Neuron (in vitro differentiated cells): Measurements from ENCODE around the gene TRIM17.

Source experiments
- H2AFZ ChIP-seq: one replicate; pipeline ENCODE4 v1.6.1; 2013; ENCODE audit warnings: low read depth, mild to moderate bottlenecking, inconsistent platforms, low read length, moderate library complexity
- H3K27me3 ChIP-seq: one replicate; pipeline ENCODE4 v1.6.1; 2013; ENCODE audit warnings: low read length; ENCODE audit not compliant: insufficient read depth
- H3K36me3 ChIP-seq: one replicate; pipeline ENCODE4 v1.6.1; 2013; ENCODE audit warnings: low read length; ENCODE audit not compliant: insufficient read depth
- H3K4me1 ChIP-seq: one replicate; pipeline ENCODE4 v1.6.1; 2013; ENCODE audit warnings: low read length; ENCODE audit not compliant: insufficient read depth
- H3K4me3 ChIP-seq: 2 replicates; pipeline ENCODE4 v1.5.1; 2013; ENCODE audit warnings: mild to moderate bottlenecking, low read length, moderate library complexity
- H3K9me3 ChIP-seq: one replicate; pipeline ENCODE4 v1.6.1; 2013; ENCODE audit warnings: low read length

The TRIM17 gene

DNA sequence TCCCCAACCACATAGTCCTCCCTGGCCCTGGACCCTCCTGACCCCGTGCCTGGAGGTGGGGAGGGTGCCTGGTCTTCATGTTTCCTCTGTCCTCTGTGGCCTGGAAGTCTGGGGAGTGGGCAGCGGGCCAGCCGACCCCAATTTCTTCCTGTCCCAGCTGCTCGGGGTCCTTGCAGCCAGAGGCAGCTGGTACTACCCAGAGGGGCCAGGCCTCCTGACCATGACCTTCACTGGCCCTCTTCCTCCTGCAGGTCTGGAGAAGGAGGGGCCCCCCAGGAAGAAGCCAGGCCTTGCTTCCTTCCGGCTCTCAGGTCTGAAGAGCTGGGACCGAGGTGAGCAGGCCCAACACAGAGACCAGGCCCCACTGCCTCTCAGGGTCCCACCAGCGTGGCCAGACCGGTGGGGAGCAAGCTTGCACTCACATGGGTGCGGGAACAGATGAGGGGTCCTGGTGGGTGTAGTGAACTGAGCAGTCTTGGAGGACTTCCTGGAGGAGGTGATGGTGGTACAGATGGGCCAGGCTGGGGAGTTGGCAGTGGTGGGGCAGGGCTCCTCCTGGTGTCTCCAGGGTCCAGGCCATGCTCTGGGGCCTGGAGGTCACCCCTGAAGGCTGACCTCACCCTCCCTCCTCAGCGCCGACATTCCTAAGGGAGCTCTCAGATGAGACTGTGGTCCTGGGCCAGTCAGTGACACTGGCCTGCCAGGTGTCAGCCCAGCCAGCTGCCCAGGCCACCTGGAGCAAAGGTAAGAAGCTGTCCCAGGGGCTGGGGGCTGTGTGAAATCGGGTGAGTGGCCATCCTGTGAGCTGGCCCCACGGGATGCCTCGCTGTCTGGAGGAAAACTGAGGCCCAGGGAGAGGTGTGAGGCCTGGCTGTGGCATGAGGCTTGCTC, 42.7 kb downstream of the TRIM17 start:
- Histone ChIP-seq H3K4me1 (peaks cover 5% of the 10 kb centered on the region), H2AFZ (no peak overlapping the region), H3K4me3 (no peak overlapping the region), H3K27me3 (no peaks in the 10 kb centered on the region), H3K36me3 (no peaks in the 10 kb centered on the region), H3K9me3 (no peaks in the 10 kb centered on the region)

DNA sequence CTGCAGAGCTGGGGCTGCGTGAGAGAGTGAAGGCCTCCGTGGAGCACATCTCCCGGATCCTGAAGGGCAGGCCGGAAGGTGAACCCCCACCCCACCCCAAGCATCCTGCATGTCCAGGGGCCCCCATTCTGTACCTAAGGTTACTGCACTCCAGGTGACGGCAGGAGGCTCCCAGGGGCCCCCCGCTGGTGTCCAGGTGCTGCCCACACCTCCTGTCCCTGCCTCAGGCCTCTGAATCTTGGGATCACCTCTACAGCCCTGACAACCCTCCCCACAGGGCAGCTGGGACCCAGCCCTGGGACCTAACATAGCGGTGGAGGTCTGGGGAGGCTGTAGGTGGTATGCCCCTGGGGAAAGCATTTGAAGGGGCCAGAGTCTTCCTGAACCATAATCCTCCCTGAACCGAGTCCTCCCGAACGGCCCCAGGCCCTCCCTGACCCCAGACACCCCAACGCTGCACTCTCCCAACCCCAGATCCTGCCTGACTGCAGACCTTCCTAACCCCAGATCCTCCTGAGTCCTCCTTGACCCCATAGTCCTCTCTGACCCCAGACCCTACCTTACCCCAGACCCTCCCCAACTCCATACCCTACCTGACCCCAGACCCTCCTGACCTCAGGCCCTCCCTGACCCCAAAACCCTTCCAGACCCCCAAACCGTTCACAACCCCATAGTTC, 43.5 kb downstream of the TRIM17 start:
- no peaks in the 10 kb centered on the region for H3K4me1 ChIP-seq
- H3K4me3 ChIP-seq = no peak overlapping the region
- no peaks in the 10 kb centered on the region for H3K27me3 ChIP-seq
- H2AFZ ChIP-seq = no peak overlapping the region
- no peaks in the 10 kb centered on the region for H3K36me3 ChIP-seq
- H3K9me3 ChIP-seq = no peaks in the 10 kb centered on the region

GRCh38 chr1:228372183-228373003, 44.3 kb downstream of the TRIM17 start:
- Histone ChIP-seq H3K4me3 (no peak overlapping the region), H3K27me3 (no peaks in the 10 kb centered on the region), H2AFZ (no peak overlapping the region), H3K9me3 (no peaks in the 10 kb centered on the region), H3K4me1 (no peaks in the 10 kb centered on the region), H3K36me3 (no peaks in the 10 kb centered on the region)

- no peaks in the 10 kb centered on the region for H3K4me1 ChIP-seq
- H3K9me3 ChIP-seq = no peaks in the 10 kb centered on the region
- no peak overlapping the region for H3K4me3 ChIP-seq
These were observed 44.9 kb downstream of the TRIM17 start for GRCh38 chr1:228371741-228372182.

GRCh38 chr1:228370941-228371740, 45.5 kb downstream of the TRIM17 start:
- Histone ChIP-seq H3K9me3 (no peaks in the 10 kb centered on the region), H3K4me1 (no peaks in the 10 kb centered on the region), H3K36me3 (no peaks in the 10 kb centered on the region), H2AFZ (no peak overlapping the region), H3K27me3 (peaks cover 4% of the 10 kb centered on the region), H3K4me3 (no peak overlapping the region)

More at GRCh38 chr1:228371741-228372182, 44.9 kb downstream of the TRIM17 start:
- H3K36me3 ChIP-seq = no peaks in the 10 kb centered on the region
- H3K27me3 ChIP-seq = peaks cover 3% of the 10 kb centered on the region
- no peak overlapping the region for H2AFZ ChIP-seq

GRCh38 chr1:228370439-228370940, 46.2 kb downstream of the TRIM17 start:
- H3K36me3 ChIP-seq = no peaks in the 10 kb centered on the region
- H3K9me3 ChIP-seq = no peaks in the 10 kb centered on the region
- H3K4me1 ChIP-seq = no peaks in the 10 kb centered on the region
- peaks cover 4% of the 10 kb centered on the region for H3K27me3 ChIP-seq
- H2AFZ ChIP-seq = no peak overlapping the region
- no peak overlapping the region for H3K4me3 ChIP-seq

- Histone ChIP-seq H3K27me3 (peaks cover 4% of the 10 kb centered on the region), H3K4me3 (no peak overlapping the region), H3K9me3 (no peaks in the 10 kb centered on the region)
These were observed 46.8 kb downstream of the TRIM17 start for GRCh38 chr1:228369608-228370438.

DNA sequence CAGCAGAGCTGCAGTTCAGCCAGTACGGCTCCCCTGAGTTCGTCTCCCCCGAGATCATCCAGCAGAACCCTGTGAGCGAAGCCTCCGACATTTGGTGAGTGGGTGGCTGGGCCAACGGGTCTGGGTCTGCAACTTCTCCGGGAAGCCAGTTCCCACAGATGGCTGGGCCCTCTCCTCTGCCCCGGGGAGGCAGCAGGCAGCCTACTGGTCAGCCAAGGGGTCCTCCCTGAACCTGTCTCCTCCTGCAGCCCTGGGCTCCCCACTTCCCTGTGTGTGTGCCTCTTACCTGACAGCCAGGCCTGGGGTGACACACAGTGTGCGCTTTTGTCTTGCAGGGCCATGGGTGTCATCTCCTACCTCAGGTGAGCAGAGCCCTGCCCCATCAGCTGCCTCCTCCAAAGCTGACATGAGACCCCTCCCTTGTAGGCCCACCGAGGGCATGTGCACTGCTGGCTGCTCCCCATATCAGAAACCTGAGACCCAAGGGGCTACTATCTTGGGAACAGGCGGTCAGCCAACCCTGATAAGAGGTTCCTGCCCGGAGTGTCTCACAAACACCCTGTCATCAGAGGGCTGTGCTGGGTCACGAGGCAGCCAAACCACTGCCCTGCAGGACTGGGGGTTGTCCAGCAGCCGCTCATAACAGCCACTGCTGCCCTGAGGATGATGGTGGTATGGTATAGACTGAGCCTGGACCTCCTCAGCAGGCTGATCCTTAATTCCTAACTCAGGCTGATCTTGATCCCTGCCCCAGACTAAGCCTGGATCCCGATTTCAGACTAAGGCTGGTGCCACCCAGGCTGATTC, 47.7 kb downstream of the TRIM17 start:
- Histone ChIP-seq H3K27me3 (peaks cover 4% of the 10 kb centered on the region), H3K4me1 (no peaks in the 10 kb centered on the region), H2AFZ (no peak overlapping the region), H3K36me3 (no peaks in the 10 kb centered on the region), H3K9me3 (no peaks in the 10 kb centered on the region), H3K4me3 (no peak overlapping the region)

More at GRCh38 chr1:228369608-228370438, 46.8 kb downstream of the TRIM17 start:
- Histone ChIP-seq H3K4me1 (no peaks in the 10 kb centered on the region), H3K36me3 (no peaks in the 10 kb centered on the region), H2AFZ (no peak overlapping the region)

- Histone ChIP-seq H3K4me3 (no peak overlapping the region), H3K36me3 (no peaks in the 10 kb centered on the region), H3K4me1 (no peaks in the 10 kb centered on the region), H3K27me3 (peaks cover 4% of the 10 kb centered on the region), H3K9me3 (no peaks in the 10 kb centered on the region), H2AFZ (no peak overlapping the region)
These were observed 48.6 kb downstream of the TRIM17 start for GRCh38 chr1:228367798-228368791.
